Osteocyte (in vitro differentiated cells): ENCODE measurements around the gene MIAT. TPM values are rescaled to one million over a fixed set of nuclear protein-coding genes. Genes with fewer than 3 reads are reported as not detected.
"Not testable (repeated sequence)": the region's sequence is repeated elsewhere in the genome, so short reads cannot be mapped to it uniquely, and the experiment has no call there.

Experiments used
- DNase-seq: peaks from one replicate; pipeline ENCODE4 v3.0.0; 2021; ENCODE audit warnings: mixed read lengths; ENCODE audit not compliant: unreplicated experiment; ENCODE audit errors: extremely low spot score
- H3K27ac Mint-ChIP-seq: one replicate; pipeline ENCODE4 v1.8.0; 2021; ENCODE audit warnings: mild to moderate bottlenecking, mixed read lengths; ENCODE audit not compliant: unreplicated experiment
- H3K27me3 Mint-ChIP-seq: one replicate; pipeline ENCODE4 v1.8.0; 2021; ENCODE audit warnings: mixed read lengths; ENCODE audit not compliant: unreplicated experiment
- H3K36me3 Mint-ChIP-seq: one replicate; pipeline ENCODE4 v1.8.0; 2021; ENCODE audit warnings: mixed read lengths; ENCODE audit not compliant: unreplicated experiment
- H3K4me1 Mint-ChIP-seq: one replicate; pipeline ENCODE4 v1.8.0; 2021; ENCODE audit warnings: mixed read lengths; ENCODE audit not compliant: unreplicated experiment
- H3K4me3 Mint-ChIP-seq: one replicate; pipeline ENCODE4 v1.8.0; 2021; ENCODE audit warnings: mild to moderate bottlenecking, moderate library complexity, mixed read lengths; ENCODE audit not compliant: unreplicated experiment
- H3K9me3 Mint-ChIP-seq: one replicate; pipeline ENCODE4 v1.8.0; 2021; ENCODE audit warnings: mixed read lengths; ENCODE audit not compliant: unreplicated experiment
- CTCF ChIP-seq: fragments of 200-600 bp; sonication (generic); IDR thresholded peaks from 2 replicates; pipeline ENCODE4 v1.5.0; 2021; ENCODE audit warnings: antibody characterized with exemption, mild to moderate bottlenecking, moderate library complexity
- total RNA-seq: library from RNA; stranded (reverse); gene quantifications from 2 replicates; pipeline ENCODE4 v1.2.1, GENCODE V29; 2021

The MIAT gene
- total RNA-seq, 1 donor from 2014 or later = 3.3 TPM

DNA sequence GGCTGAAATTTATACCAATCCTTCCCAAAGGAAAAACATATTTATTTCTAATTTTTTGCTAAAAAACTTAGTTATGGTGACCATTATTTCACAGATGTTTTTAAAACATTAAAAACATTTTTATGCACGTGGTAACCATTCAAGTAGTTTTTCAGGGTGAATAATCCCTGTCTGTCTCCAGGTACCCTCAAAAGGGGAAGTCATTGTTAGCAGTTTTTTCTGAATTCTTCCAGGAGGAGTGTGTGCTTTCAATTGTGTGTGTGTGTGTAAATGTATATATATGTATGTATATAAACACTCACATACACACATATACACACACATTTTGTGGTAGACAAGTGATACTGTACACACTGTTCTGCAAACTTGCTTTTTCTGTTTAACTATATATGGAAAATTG, 43.9 kb downstream of the MIAT start:
- no peak overlapping the region for H3K4me3 Mint-ChIP-seq
- no peak for TF ChIP-seq CTCF
- H3K36me3 Mint-ChIP-seq = peaks cover 32% of the 10 kb centered on the region
- no peaks in the 10 kb centered on the region for H3K27me3 Mint-ChIP-seq
- H3K4me1 Mint-ChIP-seq = peaks cover 12% of the 10 kb centered on the region
- no peak overlapping the region for H3K27ac Mint-ChIP-seq
- no peak for DNase-seq
- peaks cover 6% of the 10 kb centered on the region for H3K9me3 Mint-ChIP-seq

GRCh38 chr22:26702906-26703830, 45.8 kb downstream of the MIAT start:
- no peak overlapping the region for H3K4me3 Mint-ChIP-seq
- H3K9me3 Mint-ChIP-seq = peaks cover 19% of the 10 kb centered on the region
- no peak overlapping the region for H3K27ac Mint-ChIP-seq
- TF ChIP-seq CTCF = no peak
- H3K36me3 Mint-ChIP-seq = peaks cover 32% of the 10 kb centered on the region
- no peaks in the 10 kb centered on the region for H3K27me3 Mint-ChIP-seq
- DNase-seq = no peak
- H3K4me1 Mint-ChIP-seq = peaks cover 12% of the 10 kb centered on the region

- not testable (repeated sequence) for H3K4me3 Mint-ChIP-seq, H3K27ac Mint-ChIP-seq, DNase-seq, H3K27me3 Mint-ChIP-seq
- Mint-ChIP-seq H3K36me3 (peaks cover 23% of the 10 kb centered on the region), H3K9me3 (peaks cover 13% of the 10 kb centered on the region), H3K4me1 (peaks cover 23% of the 10 kb centered on the region)
These were observed 48.0 kb downstream of the MIAT start for GRCh38 chr22:26705379-26705778.

DNA sequence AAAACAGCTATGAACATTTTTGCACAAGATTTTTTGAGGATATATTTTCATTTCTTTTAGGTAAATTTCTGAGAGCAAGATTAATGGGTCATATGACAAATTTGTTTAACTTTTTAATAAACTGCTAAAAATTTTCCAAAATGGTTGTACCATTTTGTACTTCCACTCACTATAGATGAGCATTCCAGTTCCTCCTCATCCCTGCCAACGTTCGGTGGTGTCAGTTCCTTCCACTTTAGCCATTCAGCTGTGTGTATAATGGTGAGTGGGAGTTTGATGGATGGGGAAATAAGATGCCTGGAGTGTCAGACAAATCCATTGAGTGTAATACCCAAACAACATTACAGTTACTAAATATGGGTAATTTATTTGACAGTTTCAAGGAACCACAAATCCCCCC, 49.7 kb downstream of the MIAT start:
- no peak overlapping the region for H3K27ac Mint-ChIP-seq
- TF ChIP-seq CTCF = no peak

DNA sequence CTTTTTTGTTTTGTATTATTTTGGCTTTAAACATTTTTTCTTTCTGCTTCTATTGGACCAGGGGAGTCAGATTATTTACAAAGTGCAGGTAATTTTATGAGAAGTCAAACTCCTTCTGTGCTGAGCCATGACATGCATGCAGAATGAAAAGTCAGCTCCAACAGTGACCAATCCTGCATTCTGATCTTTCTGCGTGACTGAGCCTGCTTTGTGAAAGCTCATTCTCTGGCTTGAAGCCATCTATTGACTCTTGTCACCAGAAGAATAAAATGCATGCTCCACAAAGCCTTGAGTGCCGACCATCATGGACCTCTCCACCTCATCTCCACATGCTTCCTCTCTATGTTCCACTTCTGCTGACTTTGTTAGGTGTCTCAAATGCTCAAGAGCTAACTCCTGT, 50.2 kb downstream of the MIAT start:
- Mint-ChIP-seq H3K4me3 (no peak overlapping the region), H3K36me3 (peaks cover 21% of the 10 kb centered on the region)

More for the DNA sequence above, 49.7 kb downstream of the MIAT start:
- Mint-ChIP-seq H3K36me3 (peaks cover 21% of the 10 kb centered on the region), H3K4me3 (no peak overlapping the region), H3K27me3 (no peaks in the 10 kb centered on the region), H3K9me3 (peaks cover 13% of the 10 kb centered on the region), H3K4me1 (peaks cover 40% of the 10 kb centered on the region)
- no peak for DNase-seq

More for the DNA sequence above, 50.2 kb downstream of the MIAT start:
- no peak for DNase-seq
- peaks cover 13% of the 10 kb centered on the region for H3K9me3 Mint-ChIP-seq
- no peak for TF ChIP-seq CTCF
- peaks cover 42% of the 10 kb centered on the region for H3K4me1 Mint-ChIP-seq
- H3K27me3 Mint-ChIP-seq = no peaks in the 10 kb centered on the region
- H3K27ac Mint-ChIP-seq = no peak overlapping the region
